Caco-2 (cell line): Measurements from ENCODE around the gene GDF15. TPM values are rescaled to one million over a fixed set of nuclear protein-coding genes. Genes with fewer than 3 reads are reported as not detected.

Experiments used
- BruUV-seq: library from RNA; stranded (reverse); fragments of 400-500 nt; replicated peaks from 2 replicates; lab custom pipeline; 2021; lab: Mats Ljungman, UMichigan
- CTCF ChIA-PET: fragments of 300-600 bp; sonication (Branson Sonifier 250); formaldehyde crosslinking; loops from one replicate; lab custom pipeline; 2022; ENCODE audit warnings: antibody characterized with exemption; lab: Charles Lee
- POLR2A ChIA-PET: fragments of 300-600 bp; sonication (Branson Sonifier 250); formaldehyde crosslinking; loops from one replicate; lab custom pipeline; 2022; ENCODE audit warnings: antibody characterized with exemption; lab: Charles Lee
- DNase-seq, 2 experiments: peaks; one replicate each; pipeline versions ENCODE4 v3.0.0 to v3.0.0-alpha.2; 2020 to 2022
- H3K27me3 ChIP-seq: replicated peaks from 2 replicates; pipeline ENCODE4 v1.6.0; 2011; ENCODE audit warnings: low read length; ENCODE audit not compliant: control insufficient read depth, insufficient read depth
- H3K36me3 ChIP-seq: 2 replicates; pipeline ENCODE4 v1.5.1; 2011; ENCODE audit warnings: low read length; ENCODE audit not compliant: control insufficient read depth, insufficient read depth
- H3K4me1 ChIP-seq: fragments of 250-450 bp; sonication (Bioruptor Pico); 2 replicates; pipeline ENCODE4 v1.5.1; 2020; ENCODE audit warnings: mild to moderate bottlenecking
- H3K4me3 ChIP-seq: 2 replicates; pipeline ENCODE4 v1.5.1; 2011; ENCODE audit warnings: low read depth, mild to moderate bottlenecking, control low read depth, low read length
- H3K9me3 ChIP-seq: fragments of 250-450 bp; sonication (Bioruptor Pico); 2 replicates; pipeline ENCODE4 v1.5.1; 2020; ENCODE audit warnings: mild to moderate bottlenecking, moderate library complexity
- H3K27ac Mint-ChIP-seq: one replicate; pipeline ENCODE4 v1.8.0; 2022; ENCODE audit warnings: mixed read lengths; ENCODE audit not compliant: unreplicated experiment
- H3K27me3 Mint-ChIP-seq: one replicate; pipeline ENCODE4 v1.8.0; 2022; ENCODE audit warnings: mixed read lengths; ENCODE audit not compliant: insufficient read depth, unreplicated experiment
- H3K36me3 Mint-ChIP-seq: one replicate; pipeline ENCODE4 v1.8.0; 2022; ENCODE audit warnings: mild to moderate bottlenecking, mixed read lengths; ENCODE audit not compliant: insufficient read depth, unreplicated experiment
- H3K4me1 Mint-ChIP-seq: one replicate; pipeline ENCODE4 v1.8.0; 2022; ENCODE audit warnings: low read depth, mixed read lengths; ENCODE audit not compliant: unreplicated experiment
- H3K4me3 Mint-ChIP-seq: one replicate; pipeline ENCODE4 v1.8.0; 2022; ENCODE audit warnings: mild to moderate bottlenecking, moderate library complexity, mixed read lengths; ENCODE audit not compliant: unreplicated experiment
- H3K9me3 Mint-ChIP-seq: one replicate; pipeline ENCODE4 v1.8.0; 2022; ENCODE audit warnings: mixed read lengths; ENCODE audit not compliant: unreplicated experiment
- intact Hi-C: fragments of 100-400 bp; cut with micrococcal nuclease; formaldehyde crosslinking; loops from one replicate; pipeline ENCODE4 v1.10.0; 2022; ENCODE audit not compliant: unreplicated experiment
- total RNA-seq: library from RNA; stranded (reverse); gene quantifications from 2 replicates; pipeline ENCODE4 v1.2.3, GENCODE V29; 2022
- TF ChIP-seq, protein P1 (sequence below), 2 experiments: fragments of 200-600 bp in 1 of 2; IDR thresholded peaks; 1 replicate in 1 of 2; 2 replicates in 1 of 2; pipeline versions ENCODE4 v1.5.1 to v1.8.0; 2011 to 2022; ENCODE audit warnings: antibody characterized with exemption in 1 of 2, control low read depth in 1 of 2, inconsistent platforms in 1 of 2, low read depth in 1 of 2, low read length in 1 of 2, mild to moderate bottlenecking in 1 of 2, moderate library complexity in 1 of 2; ENCODE audit not compliant: insufficient read depth in 1 of 2, severe bottlenecking in 1 of 2, unreplicated experiment in 1 of 2

Gene GDF15
- total RNA-seq, 1 experiment from 2014 or later = 56.1 TPM

DNA sequence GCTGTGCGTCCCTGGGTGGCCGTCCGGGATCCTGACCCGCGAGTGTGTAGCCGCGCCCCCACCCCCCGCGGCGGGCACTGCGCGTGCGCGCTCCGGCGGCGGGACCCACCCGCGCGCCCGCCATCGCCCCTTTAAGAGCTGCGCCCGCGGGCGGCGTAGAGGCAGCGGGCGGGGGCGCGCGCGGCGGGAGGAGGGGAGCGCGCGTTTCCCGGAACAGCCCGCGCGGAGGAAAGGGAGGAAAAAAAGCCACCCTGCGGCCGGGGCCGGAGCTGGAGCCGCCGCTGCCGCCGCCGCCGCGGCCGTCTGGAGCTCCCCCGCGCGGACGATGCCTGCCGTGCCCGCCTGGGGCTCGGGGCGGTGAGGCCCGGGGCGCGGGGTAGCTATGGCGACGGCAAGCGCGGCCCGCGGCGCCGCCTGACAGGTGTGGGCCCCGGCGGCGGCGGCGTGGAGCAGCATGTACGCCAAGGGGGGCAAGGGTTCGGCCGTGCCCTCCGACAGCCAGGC lies 33.3 kb downstream of the GDF15 start, which contains the start of gene SSBP4:
SSBP4 (plus strand) TSS at position 204 of the 504 bp plus-strand sequence; CDS start at position 455, 251 bp downstream.
- Histone ChIP-seq H3K4me1 (peaks cover 41% of the 10 kb centered on the region), H3K9me3 (no peaks in the 10 kb centered on the region), H3K4me3 (peak within 1 kb of the TSS; percentile 85), H3K27me3 (no peaks in the 10 kb centered on the region), H3K36me3 (no peaks in the 10 kb centered on the region)
- Mint-ChIP-seq H3K9me3 (no peaks in the 10 kb centered on the region), H3K36me3 (peaks cover 18% of the 10 kb centered on the region), H3K4me3 (peak within 1 kb of the TSS; percentile 89), H3K4me1 (peaks cover 7% of the 10 kb centered on the region), H3K27me3 (no peaks in the 10 kb centered on the region), H3K27ac (peak within 1 kb of the TSS; percentile 24)
- POLR2A ChIA-PET = interaction anchor here (0.6 to 4.0 kb wide), 6 partner anchors 34 to 170 kb away, joined by 3 to 32 read pairs (median 5); partner anchors contain the start of genes GDF15, JUND and LSM4
- DNase-seq = peak; percentile 77 to 90
- intact Hi-C loops = loop anchor here (1.0 kb wide), 1 partner anchor 19 kb away; the partner anchor contains the start of gene ISYNA1
- TF ChIP-seq, protein P1, sequence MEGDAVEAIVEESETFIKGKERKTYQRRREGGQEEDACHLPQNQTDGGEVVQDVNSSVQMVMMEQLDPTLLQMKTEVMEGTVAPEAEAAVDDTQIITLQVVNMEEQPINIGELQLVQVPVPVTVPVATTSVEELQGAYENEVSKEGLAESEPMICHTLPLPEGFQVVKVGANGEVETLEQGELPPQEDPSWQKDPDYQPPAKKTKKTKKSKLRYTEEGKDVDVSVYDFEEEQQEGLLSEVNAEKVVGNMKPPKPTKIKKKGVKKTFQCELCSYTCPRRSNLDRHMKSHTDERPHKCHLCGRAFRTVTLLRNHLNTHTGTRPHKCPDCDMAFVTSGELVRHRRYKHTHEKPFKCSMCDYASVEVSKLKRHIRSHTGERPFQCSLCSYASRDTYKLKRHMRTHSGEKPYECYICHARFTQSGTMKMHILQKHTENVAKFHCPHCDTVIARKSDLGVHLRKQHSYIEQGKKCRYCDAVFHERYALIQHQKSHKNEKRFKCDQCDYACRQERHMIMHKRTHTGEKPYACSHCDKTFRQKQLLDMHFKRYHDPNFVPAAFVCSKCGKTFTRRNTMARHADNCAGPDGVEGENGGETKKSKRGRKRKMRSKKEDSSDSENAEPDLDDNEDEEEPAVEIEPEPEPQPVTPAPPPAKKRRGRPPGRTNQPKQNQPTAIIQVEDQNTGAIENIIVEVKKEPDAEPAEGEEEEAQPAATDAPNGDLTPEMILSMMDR (IDR thresholded peaks at IDR 0.05; ENCODE audit: insufficient read depth in 1 of 2, low read depth in 1 of 2, low read length in 1 of 2, severe bottlenecking in 1 of 2, unreplicated experiment in 1 of 2) = peak; percentile 22 to 39
- no TSS peak for BruUV-seq
- CTCF ChIA-PET = interaction anchor here (0.6 to 2.7 kb wide), 14 partner anchors 18 to 320 kb away, joined by 3 to 15 read pairs (median 4); partner anchors contain the start of genes GDF15 and LSM4

GRCh38 chr19:18419699-18420460 lies 33.9 kb downstream of the GDF15 start:
- peak; percentile 47 to 59 for DNase-seq
- peaks cover 18% of the 10 kb centered on the region for H3K36me3 Mint-ChIP-seq
- CTCF ChIA-PET = interaction anchor here (0.6 to 2.7 kb wide), 12 partner anchors 18 to 140 kb away, joined by 3 to 15 read pairs (median 4); partner anchors contain the start of genes GDF15 and LSM4
- Histone ChIP-seq H3K9me3 (no peaks in the 10 kb centered on the region), H3K36me3 (no peaks in the 10 kb centered on the region), H3K27me3 (no peaks in the 10 kb centered on the region), H3K4me3 (peak overlapping the region; percentile 85), H3K4me1 (peaks cover 41% of the 10 kb centered on the region)
- H3K4me1 Mint-ChIP-seq = peaks cover 7% of the 10 kb centered on the region
- POLR2A ChIA-PET = interaction anchor here (0.6 to 4.0 kb wide), 8 partner anchors 16 to 169 kb away, joined by 3 to 32 read pairs (median 4); partner anchors contain the start of genes GDF15, JUND and LSM4
- intact Hi-C loops = loop anchor here (1.0 kb wide), 1 partner anchor 18 kb away; the partner anchor contains the start of gene ISYNA1
- TF ChIP-seq, protein P1 (IDR thresholded peaks at IDR 0.05; ENCODE audit: insufficient read depth in 1 of 2, low read depth in 1 of 2, low read length in 1 of 2, severe bottlenecking in 1 of 2, unreplicated experiment in 1 of 2) = no peak
- peak overlapping the region; percentile 89 for H3K4me3 Mint-ChIP-seq
- peak overlapping the region; percentile 24 for H3K27ac Mint-ChIP-seq
- no peaks in the 10 kb centered on the region for H3K9me3 Mint-ChIP-seq
- BruUV-seq = no TSS peak
- no peaks in the 10 kb centered on the region for H3K27me3 Mint-ChIP-seq

DNA sequence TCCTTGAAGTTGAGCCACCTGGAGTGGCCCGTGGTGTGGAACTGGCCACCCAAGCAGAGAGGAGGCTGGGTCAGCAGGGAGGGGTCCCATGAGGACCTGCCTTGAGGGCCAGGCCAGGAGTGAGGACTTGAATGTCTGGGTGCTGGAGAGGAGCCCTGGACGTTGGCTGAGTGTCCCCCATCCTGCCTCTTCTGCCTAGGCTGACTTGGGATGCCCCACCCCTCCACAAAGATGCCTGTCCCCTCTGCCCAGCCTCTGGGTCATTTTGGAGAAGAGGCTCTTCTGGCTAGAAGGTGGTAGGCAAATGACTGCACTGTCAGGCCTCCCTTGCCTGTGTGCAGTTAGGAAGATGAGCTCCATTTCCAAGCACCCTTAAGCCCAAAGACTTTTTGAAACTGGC lies 35.0 kb downstream of the GDF15 start:
- ChIA-PET POLR2A (no interaction called here), CTCF (interaction anchor here (0.7 to 1.1 kb wide), 2 partner anchors 26 to 197 kb away, joined by 3 to 4 read pairs; no protein-coding TSS in a partner anchor)
- Mint-ChIP-seq H3K4me3 (peak overlapping the region; percentile 89), H3K4me1 (peaks cover 7% of the 10 kb centered on the region), H3K27me3 (no peaks in the 10 kb centered on the region), H3K36me3 (peaks cover 25% of the 10 kb centered on the region), H3K9me3 (no peaks in the 10 kb centered on the region), H3K27ac (no peak overlapping the region)
- no peaks in the 10 kb centered on the region for H3K36me3 ChIP-seq
- peaks cover 41% of the 10 kb centered on the region for H3K4me1 ChIP-seq
- H3K9me3 ChIP-seq = no peaks in the 10 kb centered on the region
- H3K4me3 ChIP-seq = no peak overlapping the region
- no TSS peak for BruUV-seq
- TF ChIP-seq, protein P1 (IDR thresholded peaks at IDR 0.05; ENCODE audit: insufficient read depth in 1 of 2, low read depth in 1 of 2, low read length in 1 of 2, severe bottlenecking in 1 of 2, unreplicated experiment in 1 of 2) = no peak
- intact Hi-C loops = no loop called here
- no peaks in the 10 kb centered on the region for H3K27me3 ChIP-seq
- DNase-seq = no peak
